ENCODE data around the gene UBE2G2. TPM values are rescaled to one million over a fixed set of nuclear protein-coding genes. Genes with fewer than 3 reads are reported as not detected.

Gene UBE2G2
- total and polyA plus RNA-seq, 2 donors (not counting 3 experiments of a cell fraction or from before 2014, with no cell fraction given): 95.0 to 114 TPM

DNA sequence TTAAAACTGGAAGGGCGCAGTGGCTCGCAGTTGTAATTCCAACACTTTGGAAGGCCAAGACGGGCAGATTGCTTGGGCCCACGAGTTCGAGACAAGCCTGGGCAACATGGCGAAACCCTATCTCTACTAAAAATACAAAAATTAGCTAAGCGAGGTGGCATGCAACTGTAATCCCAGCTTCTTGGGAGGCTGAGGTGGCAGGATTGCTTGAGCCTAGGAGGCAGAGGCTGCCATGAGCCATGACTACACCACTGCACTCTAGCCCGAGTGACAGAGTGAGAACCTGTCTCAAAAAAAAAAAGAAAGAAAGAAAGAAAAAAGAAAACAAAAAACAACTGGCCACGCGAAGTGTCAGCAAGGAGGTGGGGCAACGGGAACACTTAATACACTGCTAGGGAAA is 6.3 kb downstream of the UBE2G2 start:
- TF ChIP-seq, protein P1, sequence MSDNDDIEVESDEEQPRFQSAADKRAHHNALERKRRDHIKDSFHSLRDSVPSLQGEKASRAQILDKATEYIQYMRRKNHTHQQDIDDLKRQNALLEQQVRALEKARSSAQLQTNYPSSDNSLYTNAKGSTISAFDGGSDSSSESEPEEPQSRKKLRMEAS (IDR thresholded peaks at IDR 0.05; ENCODE audit: insufficient read depth, insufficient read length): no peak
- intact Hi-C loops (cut with micrococcal nuclease): no loop called here
- no peak overlapping the region for H3K4me2 ChIP-seq (ENCODE audit: insufficient read depth, low read length)
- peaks cover 5% of the 10 kb centered on the region for H3K4me1 ChIP-seq (ENCODE audit: control insufficient read depth, extremely low read depth, insufficient read depth, low read length)
- DNase-seq (ENCODE audit: low read depth, low spot score) (no peak), FAIRE-seq (no peak)
- no peaks in the 10 kb centered on the region for H3K9me1 ChIP-seq (replicated peaks; ENCODE audit: control insufficient read depth, extremely low read depth, insufficient read depth, low read length)
- H2AFZ ChIP-seq (ENCODE audit: low read depth, low read length): no peak overlapping the region
- no peak overlapping the region for H3K9ac ChIP-seq (replicated peaks; ENCODE audit: extremely low read depth, insufficient read depth, low read length)
- ChIA-PET POLR2A (no interaction called here), CTCF (interaction anchor here (1.3 kb wide), 1 partner anchor 10 kb away, joined by 3 read pairs; no protein-coding TSS in a partner anchor)
- H3K27me3 ChIP-seq (ENCODE audit: control insufficient read depth in 2 of 2, insufficient read depth in 2 of 2, low read length in 2 of 2): no peaks in the 10 kb centered on the region
- H3K79me2 ChIP-seq (ENCODE audit: control insufficient read depth, insufficient read depth, low read length): peaks cover 92% of the 10 kb centered on the region
- H4K20me1 ChIP-seq (replicated peaks; ENCODE audit: control insufficient read depth, extremely low read depth, insufficient read depth, low read length): peaks cover 6% of the 10 kb centered on the region
- H3K9me3 ChIP-seq (replicated peaks; ENCODE audit: control insufficient read depth, insufficient read depth, low read length): no peaks in the 10 kb centered on the region
- BruUV-seq (replicated peaks): no TSS peak
- peaks cover 2 to 10% of the 10 kb centered on the region in 2 experiments for H3K36me3 ChIP-seq (ENCODE audit: control insufficient read depth in 2 of 2, extremely low read depth in 1 of 2, insufficient read depth in 2 of 2, low read length in 2 of 2)
- no peak overlapping the region for H3K4me3 ChIP-seq (replicated peaks in 1 of 3; ENCODE audit: insufficient read depth in 1 of 3, low read depth in 1 of 3, low read length in 3 of 3)
- no peak overlapping the region for H3K27ac ChIP-seq (ENCODE audit: insufficient read depth, low read depth, low read length)
- dilution Hi-C loops (cut with MboI; ENCODE audit: extremely low pct_ligation_motif_present, low sequenced_read_pairs): no loop called here

DNA sequence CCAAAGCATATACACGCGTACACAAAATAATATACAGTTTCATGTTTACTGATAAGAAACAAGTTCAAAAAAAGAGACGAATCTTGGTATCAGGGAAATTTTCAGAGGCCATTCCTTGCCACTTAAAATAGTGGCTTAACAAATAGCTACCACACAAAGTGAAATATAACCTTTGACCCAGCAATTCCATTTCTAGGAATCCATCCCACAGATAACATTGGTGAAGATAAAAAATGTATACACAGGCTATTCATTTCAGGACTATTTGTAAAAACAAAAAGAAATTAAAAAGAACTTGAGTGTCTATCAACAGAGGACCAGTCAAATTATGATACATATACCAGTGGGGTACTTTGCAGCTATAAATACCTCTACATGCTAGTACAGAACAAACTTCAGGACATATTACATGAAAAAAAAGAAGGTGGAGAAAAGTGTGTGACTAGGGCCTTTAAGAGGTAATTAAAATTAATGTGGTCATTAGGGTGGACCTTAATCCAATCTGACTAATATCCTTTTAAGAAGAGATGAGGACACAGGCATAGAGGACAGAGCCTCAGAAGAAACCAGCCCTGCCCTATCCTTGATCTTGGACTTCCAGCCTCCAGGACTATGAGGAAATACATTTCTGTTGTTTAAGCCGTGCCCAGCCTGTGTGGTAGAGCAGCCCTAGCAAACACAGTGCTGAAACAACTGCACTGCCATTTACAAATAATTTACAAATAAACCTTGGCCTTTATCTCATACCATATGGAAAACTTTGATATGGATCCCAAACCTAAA is 7.8 kb downstream of the UBE2G2 start:
- H3K79me2 ChIP-seq (ENCODE audit: control insufficient read depth, insufficient read depth, low read length): peaks cover 88% of the 10 kb centered on the region
- no peak for TF ChIP-seq POLR2AphosphoS5 (IDR thresholded peaks at IDR 0.05; ENCODE audit: insufficient read depth, low read depth, low read length)
- no peak for TF ChIP-seq EZH2 (IDR thresholded peaks at IDR 0.05; ENCODE audit: borderline replicate concordance, low read depth, low read length, severe bottlenecking)
- H3K9me3 ChIP-seq (replicated peaks; ENCODE audit: control insufficient read depth, insufficient read depth, low read length): no peaks in the 10 kb centered on the region
- no peak overlapping the region for H3K4me2 ChIP-seq (ENCODE audit: insufficient read depth, low read length)
- intact Hi-C loops (cut with micrococcal nuclease) (loop anchor here (1.0 kb wide), 1 partner anchor 38 kb away; no protein-coding TSS in a partner anchor), dilution Hi-C loops (cut with MboI; ENCODE audit: extremely low pct_ligation_motif_present, low sequenced_read_pairs) (no loop called here)
- no peaks in the 10 kb centered on the region for H3K9me1 ChIP-seq (replicated peaks; ENCODE audit: control insufficient read depth, extremely low read depth, insufficient read depth, low read length)
- H3K4me3 ChIP-seq (replicated peaks in 1 of 3; ENCODE audit: insufficient read depth in 1 of 3, low read depth in 1 of 3, low read length in 3 of 3): no peak overlapping the region
- H3K27ac ChIP-seq (ENCODE audit: insufficient read depth, low read depth, low read length): no peak overlapping the region
- POLR2A ChIA-PET: no interaction called here
- no peak overlapping the region for H3K9ac ChIP-seq (replicated peaks; ENCODE audit: extremely low read depth, insufficient read depth, low read length)
- H2AFZ ChIP-seq (ENCODE audit: low read depth, low read length): no peak overlapping the region
- no peaks in the 10 kb centered on the region for H3K4me1 ChIP-seq (ENCODE audit: control insufficient read depth, extremely low read depth, insufficient read depth, low read length)
- no peak for DNase-seq (ENCODE audit: low read depth, low spot score)
- BruUV-seq (replicated peaks): no TSS peak
- peaks cover 6% of the 10 kb centered on the region for H4K20me1 ChIP-seq (replicated peaks; ENCODE audit: control insufficient read depth, extremely low read depth, insufficient read depth, low read length)
- H3K36me3 ChIP-seq (ENCODE audit: control insufficient read depth in 2 of 2, extremely low read depth in 1 of 2, insufficient read depth in 2 of 2, low read length in 2 of 2): peaks cover 2 to 7% of the 10 kb centered on the region in 2 experiments
- no peaks in the 10 kb centered on the region for H3K27me3 ChIP-seq (ENCODE audit: control insufficient read depth in 2 of 2, insufficient read depth in 2 of 2, low read length in 2 of 2)
- CTCF ChIA-PET: interaction anchor here (0.6 to 2.1 kb wide), 79 partner anchors 8 to 496 kb away, joined by 3 to 125 read pairs (median 4); partner anchors contain the start of genes KRTAP10-6, KRTAP12-3, LRRC3 and SUMO3
- FAIRE-seq: no peak
